Peyer's patch (tissue), 4 donors: ENCODE data around the gene TTBK2.

Experiments used
- CTCF ChIP-seq, 6 experiments: fragments of 450-650 bp in 4 of 6; fragments of 200-600 bp in 2 of 6; sonication (generic) in 1 of 6; IDR thresholded peaks; one replicate each; pipeline ENCODE4 v1.5.1; 2017 to 2019; ENCODE audit warnings: antibody characterized with exemption in 6 of 6, mild to moderate bottlenecking in 3 of 6, moderate library complexity in 1 of 6
- POLR2A ChIP-seq, 2 donors: fragments of 450-650 bp; IDR thresholded peaks; one replicate each; pipeline ENCODE4 v1.5.1; 2017; ENCODE audit warnings: antibody characterized with exemption in 2 of 2, mild to moderate bottlenecking in 2 of 2, moderate library complexity in 2 of 2

GRCh38 chr15:42693496-42693895 lies 227.1 kb downstream of the TTBK2 start:
- TF ChIP-seq CTCF (IDR thresholded peaks at IDR 0.05), result no peak
- TF ChIP-seq POLR2A (IDR thresholded peaks at IDR 0.05), result no peak
